GM18526 (cell line): ENCODE data around the gene TTC29.

Source experiments
- POLR2A ChIP-seq: IDR thresholded peaks from 3 replicates; pipeline ENCODE4 v1.6.1; 2011; ENCODE audit not compliant: insufficient read length; ENCODE audit errors: extremely low read depth

The TTC29 gene, protein sequence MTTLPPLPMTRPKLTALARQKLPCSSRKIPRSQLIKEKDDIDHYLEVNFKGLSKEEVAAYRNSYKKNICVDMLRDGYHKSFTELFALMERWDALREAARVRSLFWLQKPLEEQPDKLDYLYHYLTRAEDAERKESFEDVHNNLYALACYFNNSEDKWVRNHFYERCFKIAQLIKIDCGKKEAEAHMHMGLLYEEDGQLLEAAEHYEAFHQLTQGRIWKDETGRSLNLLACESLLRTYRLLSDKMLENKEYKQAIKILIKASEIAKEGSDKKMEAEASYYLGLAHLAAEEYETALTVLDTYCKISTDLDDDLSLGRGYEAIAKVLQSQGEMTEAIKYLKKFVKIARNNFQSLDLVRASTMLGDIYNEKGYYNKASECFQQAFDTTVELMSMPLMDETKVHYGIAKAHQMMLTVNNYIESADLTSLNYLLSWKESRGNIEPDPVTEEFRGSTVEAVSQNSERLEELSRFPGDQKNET

DNA sequence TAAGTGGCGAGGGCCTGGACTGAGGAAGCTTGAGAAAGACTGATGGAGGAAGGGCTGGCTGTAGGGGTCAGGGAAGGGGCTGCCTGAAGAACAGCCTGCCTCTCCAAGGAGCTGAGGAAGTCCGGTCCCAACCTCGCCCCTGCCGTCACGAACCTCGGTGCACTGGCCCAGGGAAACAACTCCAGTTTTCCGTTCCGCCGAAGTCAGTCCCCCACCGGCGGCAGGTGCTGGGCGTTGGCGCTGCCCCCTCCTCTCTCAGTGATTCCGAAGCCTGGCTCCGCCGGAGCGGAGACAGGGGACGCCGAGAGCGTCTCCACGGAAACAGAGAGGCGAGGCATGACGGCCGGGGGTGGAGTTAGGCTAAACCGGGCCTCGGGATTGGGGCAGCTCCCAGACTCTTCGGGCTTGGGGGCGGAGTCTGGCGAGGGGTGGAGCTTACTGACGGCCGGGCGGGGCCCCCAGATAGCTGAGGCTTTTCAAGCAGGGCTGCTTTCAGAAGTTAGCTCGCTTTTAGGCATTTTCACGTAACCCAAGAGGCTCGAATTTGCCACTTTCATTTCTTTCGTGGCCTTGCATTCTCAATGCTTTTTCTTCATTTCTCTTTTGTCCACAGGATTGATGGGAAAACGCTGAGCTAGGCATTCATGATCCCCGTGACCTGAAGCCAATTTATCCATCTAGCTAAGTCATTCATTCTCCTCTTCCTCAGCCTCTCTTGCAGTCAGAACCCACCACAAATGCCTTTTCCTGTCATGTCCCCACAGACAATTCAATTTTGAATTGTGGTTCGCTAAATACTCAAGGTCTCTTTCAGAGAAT is at the start of gene TTC29:
TSS of gene TTC29 (minus strand) at position 309 of the 819 bp plus-strand sequence. CDS start 5,969 bp downstream, outside the sequence.
- no peak for TF ChIP-seq POLR2A

DNA sequence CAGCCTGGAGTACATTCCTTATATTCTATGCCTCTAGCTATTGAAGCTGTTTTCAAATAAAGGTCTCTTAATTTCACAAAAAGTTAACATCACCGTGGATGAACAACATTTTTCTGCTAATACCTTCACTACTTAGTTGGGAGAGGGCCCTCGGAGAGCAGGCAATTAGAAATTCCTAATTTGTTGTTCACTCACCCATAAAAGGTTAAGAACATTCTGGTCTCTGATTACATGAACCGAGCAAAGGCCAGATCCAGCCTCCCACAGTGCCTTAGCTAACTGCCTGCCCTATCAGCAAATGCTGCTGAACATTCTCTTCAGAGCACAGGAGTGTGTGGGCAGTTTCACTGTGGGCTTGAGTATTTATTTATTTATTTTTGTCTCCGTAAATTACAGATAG is 36.0 kb upstream of the TTC29 start:
- TF ChIP-seq POLR2A = no peak

DNA sequence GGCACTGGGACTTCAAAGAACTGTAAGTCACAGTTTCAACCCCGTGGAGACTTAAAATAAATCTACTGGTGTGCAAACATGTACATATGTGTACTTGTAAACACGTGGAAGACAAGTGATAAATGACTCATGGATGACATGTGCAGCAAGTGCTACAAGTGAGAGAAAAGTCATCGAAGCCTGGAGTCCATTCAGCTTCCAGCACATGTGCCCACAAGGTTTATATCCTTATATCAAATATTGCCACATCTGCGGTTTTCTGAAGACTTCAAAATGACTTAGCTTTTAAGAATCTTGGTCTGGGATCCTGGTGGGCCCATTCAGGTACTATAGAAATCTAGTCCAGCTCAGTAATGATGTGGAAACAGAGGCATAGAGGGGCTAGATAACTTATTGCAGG is 33.0 kb upstream of the TTC29 start:
- TF ChIP-seq POLR2A = no peak

DNA sequence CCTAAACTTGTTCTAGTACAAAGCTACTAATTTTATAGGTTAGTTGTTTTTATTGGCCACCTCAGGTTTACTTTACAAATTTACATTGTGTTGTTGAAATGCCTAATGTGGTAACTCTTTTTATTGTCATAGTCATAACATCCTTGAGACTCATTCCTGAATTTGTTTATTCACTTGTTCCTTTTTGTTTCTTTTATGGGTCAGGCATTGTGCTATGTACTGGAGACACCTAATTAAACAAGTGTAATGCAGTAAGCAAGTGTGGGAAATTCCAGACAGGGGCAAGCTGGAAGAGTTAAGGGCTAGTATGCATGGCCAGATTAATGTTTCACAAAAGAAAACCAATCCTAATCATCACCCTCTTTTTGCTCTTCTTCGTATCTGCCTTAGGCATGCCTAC is 30.5 kb upstream of the TTC29 start:
- no peak for TF ChIP-seq POLR2A

DNA sequence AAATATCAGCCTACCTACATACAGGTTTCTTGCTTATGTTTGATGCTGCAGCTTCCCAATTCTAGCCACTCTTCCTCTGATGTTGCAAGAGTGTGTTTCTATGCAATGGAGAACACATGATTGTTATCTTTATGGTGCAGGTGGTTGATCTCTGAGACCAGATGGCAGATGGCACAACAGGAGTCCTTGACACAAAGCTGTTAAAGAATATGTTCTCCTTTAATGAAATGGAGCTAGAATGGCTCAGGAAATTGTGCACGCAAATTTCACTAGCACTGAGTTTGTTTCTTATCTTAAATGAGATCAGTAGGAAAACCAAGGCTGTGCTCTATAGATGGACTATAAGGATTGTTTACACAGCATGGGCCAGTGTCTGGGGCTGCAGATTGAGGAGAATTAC is 29.9 kb upstream of the TTC29 start:
- no peak for TF ChIP-seq POLR2A

DNA sequence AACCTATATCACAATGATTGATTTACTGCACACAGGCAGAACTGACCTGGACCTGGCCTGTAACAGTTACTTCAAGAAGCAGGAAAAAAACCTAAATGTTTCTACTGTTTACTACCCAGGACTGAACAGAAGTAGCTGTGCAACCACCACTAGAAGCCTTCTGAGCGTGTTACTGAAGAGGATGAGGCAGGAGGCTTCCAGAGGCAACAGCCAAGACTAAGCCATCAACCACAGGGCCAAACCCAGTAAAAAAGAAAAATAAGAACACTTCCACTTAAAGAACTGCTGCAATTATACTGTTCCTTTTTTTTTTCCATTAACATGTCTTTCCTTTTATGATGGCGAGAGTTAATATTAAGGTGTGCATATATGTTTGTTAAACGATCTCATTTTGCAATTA is 29.4 kb upstream of the TTC29 start:
- TF ChIP-seq POLR2A = no peak

DNA sequence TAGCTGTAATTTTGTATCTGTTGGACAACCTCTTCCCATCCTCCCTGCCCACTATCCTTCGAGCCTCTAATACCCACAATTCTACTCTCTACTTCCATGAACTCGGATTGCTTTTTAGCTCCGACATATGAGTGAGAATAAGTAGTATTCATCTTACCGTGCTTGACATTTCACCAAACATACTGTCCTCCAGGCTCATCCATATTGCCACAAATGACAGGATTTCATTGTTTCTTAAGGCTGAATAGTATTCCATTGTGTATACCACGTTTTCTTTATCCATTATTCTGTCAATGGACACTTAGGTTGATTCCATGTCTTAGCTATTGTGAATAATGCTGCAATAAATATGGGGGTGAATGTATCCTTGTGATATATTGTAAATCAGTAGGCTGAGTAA is 26.4 kb upstream of the TTC29 start:
- TF ChIP-seq POLR2A = no peak

DNA sequence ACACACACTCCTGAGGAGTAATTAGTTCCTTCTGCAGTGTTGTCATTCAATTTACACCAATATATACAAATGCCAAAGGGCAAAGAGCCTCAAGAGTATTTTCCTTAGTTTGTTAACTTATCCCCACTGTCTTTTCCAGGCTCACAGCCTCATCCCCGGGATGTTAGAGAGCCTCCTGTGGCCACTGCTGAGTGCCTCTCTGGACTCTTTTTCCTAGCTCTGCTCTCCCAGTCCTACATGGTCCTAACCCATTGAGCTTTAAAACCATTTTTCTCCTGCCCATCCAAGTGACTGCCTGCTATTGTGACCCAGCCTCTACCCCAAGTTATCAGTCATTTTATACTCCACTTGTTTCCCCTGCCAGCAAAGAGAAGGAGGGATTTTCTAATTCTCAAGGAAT is 23.5 kb upstream of the TTC29 start:
- TF ChIP-seq POLR2A = no peak

DNA sequence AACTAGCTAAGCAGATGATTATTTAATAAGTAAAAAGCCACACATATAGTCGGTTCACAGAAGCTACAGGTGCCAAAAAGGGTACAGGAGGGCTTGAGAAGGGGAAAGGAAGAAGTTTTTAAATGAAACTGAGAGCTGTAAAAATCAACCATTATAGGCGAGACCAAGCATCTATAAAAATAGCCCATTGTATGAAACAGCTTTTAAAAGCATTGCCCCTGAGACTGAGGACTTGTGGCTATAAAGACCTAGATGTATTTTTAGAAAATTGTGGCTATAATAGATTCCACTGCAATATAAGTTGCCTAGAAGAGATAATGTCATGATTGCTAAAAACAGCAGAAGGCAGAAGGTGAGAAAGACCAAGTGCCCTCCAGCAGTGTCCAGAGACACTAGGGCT is 15.0 kb upstream of the TTC29 start:
- no peak for TF ChIP-seq POLR2A

DNA sequence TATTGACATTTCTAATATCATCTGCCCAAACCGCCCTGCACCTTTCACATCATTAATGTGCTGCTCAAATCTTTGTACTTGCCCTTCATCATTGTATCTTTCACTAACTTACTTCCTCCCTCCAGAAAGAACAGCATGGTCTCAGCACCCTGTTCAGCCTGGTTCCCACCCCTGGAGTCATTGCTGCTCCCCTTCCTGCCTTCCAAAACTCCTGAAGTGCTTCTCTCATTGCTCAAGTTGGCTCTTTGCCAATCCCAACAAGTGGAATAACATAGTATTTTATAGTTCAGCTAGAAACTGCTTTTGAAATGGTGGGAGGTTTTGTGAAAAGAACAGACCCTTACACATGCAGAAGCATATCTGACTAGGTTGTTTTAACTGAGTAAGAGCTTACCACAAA is 14.0 kb upstream of the TTC29 start:
- no peak for TF ChIP-seq POLR2A

DNA sequence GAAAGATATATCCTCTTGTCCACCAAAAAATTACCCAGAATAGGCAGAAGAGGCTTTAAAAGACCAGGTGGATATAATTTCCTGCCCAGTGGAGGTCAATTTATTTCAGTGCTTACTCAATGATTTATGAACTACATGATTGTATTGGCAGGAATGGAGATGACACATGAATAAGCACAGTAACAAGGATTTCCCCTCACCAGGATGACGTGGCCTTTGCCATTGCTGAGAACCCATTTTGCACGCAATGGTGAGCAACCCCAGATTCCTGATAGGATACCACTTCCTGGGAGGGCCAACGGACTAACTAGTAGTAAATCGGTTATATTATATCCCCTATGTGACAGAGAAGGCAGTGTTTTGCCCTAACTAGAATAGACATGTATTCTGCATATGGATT is 11.6 kb upstream of the TTC29 start:
- TF ChIP-seq POLR2A = no peak

DNA sequence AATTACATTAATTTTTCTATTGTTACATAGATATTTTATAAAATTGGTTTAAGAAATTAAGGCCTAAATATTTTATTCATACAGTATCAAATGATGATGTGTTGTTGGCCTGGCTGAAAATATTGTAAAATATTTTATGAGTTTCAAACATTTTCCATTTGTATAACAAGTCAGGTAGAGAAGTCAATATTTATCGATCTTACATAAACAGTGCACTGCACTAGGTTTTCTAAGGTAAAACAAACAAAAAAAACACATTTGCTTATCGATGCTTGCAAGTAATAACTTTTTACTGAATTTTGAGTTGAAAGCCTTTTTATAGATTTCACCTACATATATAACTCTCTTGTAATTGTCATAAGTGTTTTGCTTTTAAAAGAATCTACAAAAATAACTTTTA is 7.2 kb upstream of the TTC29 start:
- TF ChIP-seq POLR2A = no peak

DNA sequence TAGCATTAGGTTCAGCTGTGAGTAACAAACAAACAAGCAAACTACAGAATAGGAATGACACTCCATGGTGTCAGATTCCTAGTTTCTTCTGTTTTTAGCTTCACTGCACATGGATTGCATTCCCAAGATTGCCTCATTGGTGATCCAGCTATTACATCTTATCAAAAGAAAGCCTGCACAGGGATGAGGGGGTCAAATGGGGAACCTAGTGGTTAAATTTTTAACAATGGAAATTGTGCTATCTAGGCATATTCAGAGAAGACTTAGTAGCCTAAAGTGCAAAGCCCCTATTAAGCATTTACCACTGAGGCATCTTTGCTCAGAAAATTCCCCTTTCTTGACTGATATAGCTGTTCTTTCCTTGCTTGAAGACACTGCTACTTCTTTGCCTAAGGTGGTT is 3.9 kb upstream of the TTC29 start:
- TF ChIP-seq POLR2A = no peak

DNA sequence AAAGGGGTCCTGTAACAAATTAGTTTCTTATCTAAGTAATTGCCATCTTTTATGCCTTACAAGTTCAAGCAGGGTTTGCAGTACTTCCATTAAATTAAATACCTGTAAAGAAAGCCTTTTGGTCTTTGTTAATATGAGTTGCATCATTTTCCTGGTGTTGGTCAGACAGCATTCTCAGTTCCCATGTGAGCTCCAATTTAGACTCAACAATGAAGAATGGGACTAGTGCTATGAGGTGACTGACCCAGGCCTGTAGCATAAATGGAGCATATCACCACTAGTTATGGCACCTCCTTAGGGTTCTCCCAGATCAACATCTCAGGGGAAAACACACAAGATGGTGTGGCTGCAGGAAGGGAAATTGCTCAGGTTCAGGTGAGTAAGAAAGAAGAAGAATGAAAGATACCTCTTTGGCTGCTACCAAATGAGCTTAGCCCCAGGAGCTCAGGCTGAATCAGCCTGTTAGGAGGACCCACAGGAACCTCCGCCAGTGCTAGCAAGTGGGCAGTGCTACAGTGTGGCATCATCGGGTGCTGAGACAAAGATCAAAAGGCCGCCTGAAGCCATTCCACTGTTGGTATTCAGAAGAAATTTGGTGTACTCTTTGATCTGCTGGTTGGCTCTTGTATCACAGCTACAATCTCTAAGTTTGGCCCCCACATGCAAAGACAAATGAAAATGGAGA is 1.8 kb downstream of the TTC29 start:
- no peak for TF ChIP-seq POLR2A

DNA sequence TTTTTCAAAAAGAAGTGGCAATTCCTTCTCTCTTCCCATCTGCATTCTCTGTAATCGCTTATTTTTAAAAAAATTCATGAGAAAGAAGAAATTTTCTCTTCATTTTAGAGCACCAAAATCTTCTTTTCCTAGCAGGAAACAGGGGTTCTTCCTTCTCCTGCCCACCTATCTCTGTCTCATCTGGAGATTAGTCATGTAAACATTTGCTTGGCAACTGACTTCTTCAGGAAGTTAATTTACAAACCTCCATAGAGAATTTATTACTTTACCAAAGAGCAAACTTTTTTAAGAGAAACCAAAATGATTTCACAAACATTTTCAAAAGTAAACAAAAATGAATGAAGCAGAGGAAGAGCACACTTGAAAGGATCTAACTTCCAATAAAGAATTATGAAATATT is 13.5 kb downstream of the TTC29 start:
- no peak for TF ChIP-seq POLR2A

DNA sequence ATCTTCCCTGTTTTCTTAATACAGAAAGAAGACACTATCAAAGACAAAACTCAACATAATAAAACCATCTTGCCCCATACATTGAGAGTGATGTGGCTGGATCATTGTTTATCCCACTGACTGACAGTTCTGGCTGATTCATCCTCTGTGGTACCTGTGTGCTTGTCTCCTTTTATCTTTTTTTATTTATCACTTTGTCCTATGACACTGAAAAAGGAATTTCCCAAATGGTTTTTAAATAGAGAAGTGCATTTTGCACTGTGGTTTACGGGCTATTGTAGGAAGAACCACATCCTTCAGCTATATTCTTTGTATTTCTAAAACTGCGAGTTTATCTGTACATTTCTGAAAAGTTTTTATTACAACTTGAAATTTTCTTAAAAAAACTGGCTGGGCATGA is 15.0 kb downstream of the TTC29 start:
- no peak for TF ChIP-seq POLR2A
